Osteoblast (primary cell): Measurements from ENCODE around the gene ABHD15. TPM values are rescaled to one million over a fixed set of nuclear protein-coding genes. Genes with fewer than 3 reads are reported as not detected.

Experiments used
- DNase-seq: peaks from one replicate; pipeline ENCODE4 v3.0.0; 2011; ENCODE audit warnings: low spot score, mixed read lengths; ENCODE audit not compliant: insufficient read length; ENCODE audit errors: missing footprints
- H2AFZ ChIP-seq: 2 replicates; pipeline ENCODE4 v1.6.0; 2011; ENCODE audit warnings: mild to moderate bottlenecking, low read length
- H3K27ac ChIP-seq: 2 replicates; pipeline ENCODE4 v1.5.1; 2011; ENCODE audit warnings: mild to moderate bottlenecking, low read depth, low read length, moderate library complexity
- H3K27me3 ChIP-seq: 2 replicates; pipeline ENCODE4 v1.6.0; 2012; ENCODE audit warnings: mild to moderate bottlenecking, control low read depth, inconsistent platforms, low read length, moderate library complexity; ENCODE audit not compliant: insufficient read depth
- H3K36me3 ChIP-seq: 2 replicates; pipeline ENCODE4 v1.5.1; 2011; ENCODE audit warnings: mild to moderate bottlenecking, low read length, control low read depth, moderate library complexity; ENCODE audit not compliant: insufficient read depth
- H3K4me1 ChIP-seq: 2 replicates; pipeline ENCODE4 v1.5.1; 2011; ENCODE audit warnings: mild to moderate bottlenecking, low read length, control low read depth, moderate library complexity; ENCODE audit not compliant: insufficient read depth
- H3K4me2 ChIP-seq: 2 replicates; pipeline ENCODE4 v1.6.0; 2011; ENCODE audit warnings: mild to moderate bottlenecking, low read length; ENCODE audit not compliant: insufficient read depth
- H3K4me3 ChIP-seq: fragments of 200-600 bp; sonication (generic); 3 replicates; pipeline ENCODE4 v1.5.1; 2012; ENCODE audit warnings: mild to moderate bottlenecking, low read length, inconsistent platforms; ENCODE audit not compliant: insufficient read depth
- H3K79me2 ChIP-seq: 2 replicates; pipeline ENCODE4 v1.6.0; 2012; ENCODE audit warnings: mild to moderate bottlenecking, low read length, control low read depth, inconsistent platforms; ENCODE audit not compliant: insufficient read depth
- H3K9me3 ChIP-seq: 2 replicates; pipeline ENCODE4 v1.5.1; 2011; ENCODE audit warnings: low read depth, low read length, control low read depth
- H4K20me1 ChIP-seq: 2 replicates; pipeline ENCODE4 v1.6.0; 2012; ENCODE audit warnings: mild to moderate bottlenecking, low read length, control low read depth; ENCODE audit not compliant: insufficient read depth
- total RNA-seq: library from RNA; depleted of rRNA; stranded (reverse); fragments of >200 nt; gene quantifications from 2 replicates; pipeline ENCODE4 v1.2.3, GENCODE V29; 2012
- TF ChIP-seq, protein P1 (sequence below): IDR thresholded peaks from 2 replicates; pipeline ENCODE4 v1.5.1; 2011; ENCODE audit warnings: mild to moderate bottlenecking, low read depth, low read length, moderate library complexity; ENCODE audit errors: extremely low read depth

ABHD15 gene, protein sequence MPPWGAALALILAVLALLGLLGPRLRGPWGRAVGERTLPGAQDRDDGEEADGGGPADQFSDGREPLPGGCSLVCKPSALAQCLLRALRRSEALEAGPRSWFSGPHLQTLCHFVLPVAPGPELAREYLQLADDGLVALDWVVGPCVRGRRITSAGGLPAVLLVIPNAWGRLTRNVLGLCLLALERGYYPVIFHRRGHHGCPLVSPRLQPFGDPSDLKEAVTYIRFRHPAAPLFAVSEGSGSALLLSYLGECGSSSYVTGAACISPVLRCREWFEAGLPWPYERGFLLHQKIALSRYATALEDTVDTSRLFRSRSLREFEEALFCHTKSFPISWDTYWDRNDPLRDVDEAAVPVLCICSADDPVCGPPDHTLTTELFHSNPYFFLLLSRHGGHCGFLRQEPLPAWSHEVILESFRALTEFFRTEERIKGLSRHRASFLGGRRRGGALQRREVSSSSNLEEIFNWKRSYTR
- 8.8 and 9.4 TPM in 2 replicates for total RNA-seq

DNA sequence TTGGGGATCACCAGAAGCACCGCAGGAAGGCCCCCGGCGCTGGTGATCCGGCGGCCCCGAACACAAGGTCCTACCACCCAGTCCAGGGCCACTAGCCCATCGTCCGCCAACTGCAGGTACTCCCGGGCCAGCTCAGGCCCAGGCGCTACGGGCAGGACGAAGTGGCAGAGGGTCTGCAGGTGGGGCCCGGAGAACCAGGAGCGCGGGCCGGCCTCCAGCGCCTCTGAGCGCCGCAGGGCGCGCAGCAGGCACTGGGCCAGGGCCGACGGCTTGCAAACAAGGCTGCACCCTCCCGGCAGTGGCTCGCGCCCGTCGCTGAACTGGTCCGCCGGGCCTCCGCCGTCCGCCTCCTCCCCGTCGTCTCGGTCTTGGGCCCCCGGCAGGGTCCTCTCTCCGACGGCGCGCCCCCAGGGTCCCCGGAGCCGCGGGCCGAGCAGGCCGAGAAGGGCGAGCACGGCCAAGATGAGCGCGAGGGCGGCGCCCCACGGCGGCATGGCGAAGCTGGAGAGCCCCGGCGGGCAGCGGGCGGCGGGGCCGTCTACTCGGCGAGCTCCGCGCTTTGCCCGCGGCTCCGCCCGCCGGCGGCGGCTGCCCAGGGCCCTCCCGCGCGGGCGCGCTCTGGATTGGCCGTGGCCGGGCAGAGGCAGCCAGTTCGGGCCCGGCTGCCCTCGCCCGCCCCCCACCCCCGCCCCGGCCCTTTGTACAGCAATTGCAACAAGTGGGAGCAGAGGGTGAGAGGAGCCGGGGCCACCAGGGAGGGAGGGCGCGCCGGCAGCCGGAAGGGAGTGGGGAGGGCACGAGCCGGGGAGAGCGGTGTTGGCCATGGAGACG is at the start of gene ABHD15:
ABHD15 (minus strand) TSS at position 565 of the 831 bp plus-strand sequence; CDS start at position 494, 71 bp downstream.
- peak; percentile 99 for DNase-seq
- Histone ChIP-seq H3K27ac (no peak within 1 kb of the TSS), H3K4me1 (peaks cover 17% of the 10 kb centered on the region)

DNA sequence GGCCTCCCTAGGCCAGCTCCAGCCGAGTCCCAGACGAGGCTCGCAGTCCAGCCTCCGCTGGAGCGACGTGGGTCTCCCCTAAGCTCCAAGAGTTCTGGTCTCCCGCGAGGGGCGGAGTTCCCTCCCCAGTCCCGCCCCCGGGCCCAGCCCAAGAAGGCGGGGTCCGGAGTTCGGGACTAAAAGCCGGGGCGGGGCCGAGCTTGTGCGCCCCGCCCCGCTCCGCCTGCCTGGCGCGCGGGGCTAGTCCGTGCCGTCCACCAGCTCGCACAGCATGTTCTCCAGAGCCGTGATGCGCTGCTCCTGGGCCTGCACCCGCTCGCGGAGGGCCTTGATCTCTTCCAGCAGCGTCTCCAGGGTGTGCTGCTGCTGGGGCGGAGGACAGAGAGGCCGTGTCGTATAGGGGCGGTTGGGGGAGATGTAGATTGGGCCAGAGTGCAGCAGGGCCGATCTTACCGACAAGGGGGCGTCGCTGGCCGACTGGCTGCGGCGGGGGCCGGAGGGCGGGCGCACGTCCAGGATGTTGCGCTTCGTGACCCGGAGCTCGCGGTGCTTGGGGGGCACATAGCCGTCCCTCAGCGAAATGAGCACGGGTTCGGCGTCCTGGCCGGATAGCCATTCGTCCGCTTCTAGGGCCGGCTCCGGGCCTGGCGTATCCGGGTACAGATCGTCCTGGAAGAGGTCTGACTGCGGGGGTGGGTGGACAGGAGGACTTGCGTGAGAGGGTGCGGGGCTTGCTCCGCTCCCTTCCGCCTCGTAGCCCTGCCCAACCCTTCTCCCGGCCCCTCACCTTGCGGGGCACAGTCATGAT is 48.9 kb upstream of the ABHD15 start:
- H2AFZ ChIP-seq = no peak overlapping the region
- H3K4me1 ChIP-seq = peaks cover 13% of the 10 kb centered on the region
- H3K27me3 ChIP-seq = no peaks in the 10 kb centered on the region
- TF ChIP-seq, protein P1, sequence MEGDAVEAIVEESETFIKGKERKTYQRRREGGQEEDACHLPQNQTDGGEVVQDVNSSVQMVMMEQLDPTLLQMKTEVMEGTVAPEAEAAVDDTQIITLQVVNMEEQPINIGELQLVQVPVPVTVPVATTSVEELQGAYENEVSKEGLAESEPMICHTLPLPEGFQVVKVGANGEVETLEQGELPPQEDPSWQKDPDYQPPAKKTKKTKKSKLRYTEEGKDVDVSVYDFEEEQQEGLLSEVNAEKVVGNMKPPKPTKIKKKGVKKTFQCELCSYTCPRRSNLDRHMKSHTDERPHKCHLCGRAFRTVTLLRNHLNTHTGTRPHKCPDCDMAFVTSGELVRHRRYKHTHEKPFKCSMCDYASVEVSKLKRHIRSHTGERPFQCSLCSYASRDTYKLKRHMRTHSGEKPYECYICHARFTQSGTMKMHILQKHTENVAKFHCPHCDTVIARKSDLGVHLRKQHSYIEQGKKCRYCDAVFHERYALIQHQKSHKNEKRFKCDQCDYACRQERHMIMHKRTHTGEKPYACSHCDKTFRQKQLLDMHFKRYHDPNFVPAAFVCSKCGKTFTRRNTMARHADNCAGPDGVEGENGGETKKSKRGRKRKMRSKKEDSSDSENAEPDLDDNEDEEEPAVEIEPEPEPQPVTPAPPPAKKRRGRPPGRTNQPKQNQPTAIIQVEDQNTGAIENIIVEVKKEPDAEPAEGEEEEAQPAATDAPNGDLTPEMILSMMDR = no peak
- no peaks in the 10 kb centered on the region for H3K79me2 ChIP-seq
- peak overlapping the region; percentile 42 for H3K4me3 ChIP-seq
- no peaks in the 10 kb centered on the region for H3K9me3 ChIP-seq
- H4K20me1 ChIP-seq = peaks cover 6% of the 10 kb centered on the region
- H3K36me3 ChIP-seq = no peaks in the 10 kb centered on the region
- peak; percentile 98 for DNase-seq
- H3K4me2 ChIP-seq = peak overlapping the region; percentile 48
- H3K27ac ChIP-seq = no peak overlapping the region

More for the DNA sequence above, at the start of gene ABHD15:
- H3K4me3 ChIP-seq = peak within 1 kb of the TSS; percentile 80
- TF ChIP-seq, protein P1 = no peak
- no peaks in the 10 kb centered on the region for H3K9me3 ChIP-seq
- H4K20me1 ChIP-seq = no peaks in the 10 kb centered on the region
- H3K4me2 ChIP-seq = peak within 1 kb of the TSS; percentile 90
- H3K27me3 ChIP-seq = no peaks in the 10 kb centered on the region
- H3K36me3 ChIP-seq = peaks cover 12% of the 10 kb centered on the region
- H2AFZ ChIP-seq = peak within 1 kb of the TSS; percentile 78
- H3K79me2 ChIP-seq = peaks cover 2% of the 10 kb centered on the region

- TF ChIP-seq, protein P1 = no peak
- Histone ChIP-seq H2AFZ (no peak overlapping the region), H3K4me1 (peaks cover 13% of the 10 kb centered on the region), H3K4me3 (peak overlapping the region; percentile 16), H3K79me2 (no peaks in the 10 kb centered on the region), H3K27ac (no peak overlapping the region), H3K36me3 (no peaks in the 10 kb centered on the region), H3K4me2 (peak overlapping the region; percentile 48), H3K27me3 (no peaks in the 10 kb centered on the region), H3K9me3 (no peaks in the 10 kb centered on the region), H4K20me1 (peaks cover 3% of the 10 kb centered on the region)
- DNase-seq = peak; percentile 81
Measured at GRCh38 chr17:29615048-29615385, 48.2 kb upstream of the ABHD15 start.
